ENCODE data around the gene NOL4L. TPM values are rescaled to one million over a fixed set of nuclear protein-coding genes. Genes with fewer than 3 reads are reported as not detected.

NOL4L gene
- polyA plus RNA-seq, 1 donor (not counting 4 experiments of a cell fraction or from before 2014, with no cell fraction given) = 1.0 TPM

- Histone ChIP-seq H3K9ac (ENCODE audit: control insufficient read depth, extremely low read depth, insufficient read depth, low read length) (no peak overlapping the region), H2AFZ (ENCODE audit: control insufficient read depth, low read length) (no peak overlapping the region), H3K27ac (ENCODE audit: control insufficient read depth, insufficient read depth, low read length) (no peak overlapping the region), H3K36me3 (ENCODE audit: control insufficient read depth in 2 of 2, extremely low read depth in 1 of 2, insufficient read depth in 2 of 2, low read length in 2 of 2) (no peaks in the 10 kb centered on the region), H3K4me3 (ENCODE audit: control insufficient read depth in 2 of 3, extremely low read depth in 1 of 3, insufficient read depth in 2 of 3, low read depth in 1 of 3, low read length in 3 of 3) (no peak overlapping the region), H3K9me3 (ENCODE audit: control insufficient read depth, low read depth, low read length) (no peaks in the 10 kb centered on the region), H3K79me2 (ENCODE audit: control insufficient read depth, insufficient read depth, low read length) (no peaks in the 10 kb centered on the region), H4K20me1 (ENCODE audit: control insufficient read depth, extremely low read depth, insufficient read depth, low read length) (no peaks in the 10 kb centered on the region), H3K4me2 (ENCODE audit: control insufficient read depth, extremely low read depth, insufficient read depth, low read depth, low read length) (no peak overlapping the region), H3K4me1 (ENCODE audit: control insufficient read depth, extremely low read depth, insufficient read depth, low read length) (no peaks in the 10 kb centered on the region), H3K27me3 (ENCODE audit: control insufficient read depth, extremely low read depth, insufficient read depth, low read length) (peaks cover 3% of the 10 kb centered on the region), H3K9me1 (ENCODE audit: control insufficient read depth, extremely low read depth, insufficient read depth, low read length) (no peaks in the 10 kb centered on the region)
- dilution Hi-C loops (cut with MboI; ENCODE audit: extremely low pct_ligation_motif_present, low sequenced_read_pairs) = no loop called here
- DNase-seq (ENCODE audit: low read depth, low spot score) (no peak), FAIRE-seq (no peak)
- TF ChIP-seq, protein P1, sequence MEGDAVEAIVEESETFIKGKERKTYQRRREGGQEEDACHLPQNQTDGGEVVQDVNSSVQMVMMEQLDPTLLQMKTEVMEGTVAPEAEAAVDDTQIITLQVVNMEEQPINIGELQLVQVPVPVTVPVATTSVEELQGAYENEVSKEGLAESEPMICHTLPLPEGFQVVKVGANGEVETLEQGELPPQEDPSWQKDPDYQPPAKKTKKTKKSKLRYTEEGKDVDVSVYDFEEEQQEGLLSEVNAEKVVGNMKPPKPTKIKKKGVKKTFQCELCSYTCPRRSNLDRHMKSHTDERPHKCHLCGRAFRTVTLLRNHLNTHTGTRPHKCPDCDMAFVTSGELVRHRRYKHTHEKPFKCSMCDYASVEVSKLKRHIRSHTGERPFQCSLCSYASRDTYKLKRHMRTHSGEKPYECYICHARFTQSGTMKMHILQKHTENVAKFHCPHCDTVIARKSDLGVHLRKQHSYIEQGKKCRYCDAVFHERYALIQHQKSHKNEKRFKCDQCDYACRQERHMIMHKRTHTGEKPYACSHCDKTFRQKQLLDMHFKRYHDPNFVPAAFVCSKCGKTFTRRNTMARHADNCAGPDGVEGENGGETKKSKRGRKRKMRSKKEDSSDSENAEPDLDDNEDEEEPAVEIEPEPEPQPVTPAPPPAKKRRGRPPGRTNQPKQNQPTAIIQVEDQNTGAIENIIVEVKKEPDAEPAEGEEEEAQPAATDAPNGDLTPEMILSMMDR (optimal IDR thresholded peaks at IDR 0.05 in 1 of 3, IDR thresholded peaks at IDR 0.05 in 1 of 3, conservative IDR thresholded peaks at IDR 0.05 in 1 of 3; ENCODE audit: extremely low read depth in 1 of 3, insufficient read depth in 2 of 3, low read length in 3 of 3) = no peak
- TF ChIP-seq EZH2 (IDR thresholded peaks at IDR 0.05; ENCODE audit: low read length) = no peak
Observed at GRCh38 chr20:32569018-32569379, 16.1 kb downstream of the NOL4L start.

GRCh38 chr20:32567384-32568178 lies 17.6 kb downstream of the NOL4L start:
- no peak overlapping the region for H2AFZ ChIP-seq (ENCODE audit: control insufficient read depth, low read length)
- H4K20me1 ChIP-seq (ENCODE audit: control insufficient read depth, extremely low read depth, insufficient read depth, low read length) = no peaks in the 10 kb centered on the region
- no peak overlapping the region for H3K9ac ChIP-seq (ENCODE audit: control insufficient read depth, extremely low read depth, insufficient read depth, low read length)
- no peaks in the 10 kb centered on the region for H3K4me1 ChIP-seq (ENCODE audit: control insufficient read depth, extremely low read depth, insufficient read depth, low read length)
- no peaks in the 10 kb centered on the region for H3K9me3 ChIP-seq (ENCODE audit: control insufficient read depth, low read depth, low read length)
- dilution Hi-C loops (cut with MboI; ENCODE audit: extremely low pct_ligation_motif_present, low sequenced_read_pairs) = no loop called here
- H3K4me3 ChIP-seq (ENCODE audit: control insufficient read depth in 2 of 3, extremely low read depth in 1 of 3, insufficient read depth in 2 of 3, low read depth in 1 of 3, low read length in 3 of 3) = no peak overlapping the region
- FAIRE-seq (no peak), DNase-seq (ENCODE audit: low read depth, low spot score) (no peak)
- no peak overlapping the region for H3K4me2 ChIP-seq (ENCODE audit: control insufficient read depth, extremely low read depth, insufficient read depth, low read depth, low read length)
- H3K9me1 ChIP-seq (ENCODE audit: control insufficient read depth, extremely low read depth, insufficient read depth, low read length) = no peaks in the 10 kb centered on the region
- no peaks in the 10 kb centered on the region for H3K36me3 ChIP-seq (ENCODE audit: control insufficient read depth in 2 of 2, extremely low read depth in 1 of 2, insufficient read depth in 2 of 2, low read length in 2 of 2)
- no peak for TF ChIP-seq EZH2 (IDR thresholded peaks at IDR 0.05; ENCODE audit: low read length)
- TF ChIP-seq, protein P1 (optimal IDR thresholded peaks at IDR 0.05 in 1 of 3, IDR thresholded peaks at IDR 0.05 in 1 of 3, conservative IDR thresholded peaks at IDR 0.05 in 1 of 3; ENCODE audit: extremely low read depth in 1 of 3, insufficient read depth in 2 of 3, low read length in 3 of 3) = no peak
- H3K27ac ChIP-seq (ENCODE audit: control insufficient read depth, insufficient read depth, low read length) = no peak overlapping the region
- H3K79me2 ChIP-seq (ENCODE audit: control insufficient read depth, insufficient read depth, low read length) = no peaks in the 10 kb centered on the region
- H3K27me3 ChIP-seq (ENCODE audit: control insufficient read depth, extremely low read depth, insufficient read depth, low read length) = peaks cover 3% of the 10 kb centered on the region

All from keratinocyte (primary cell).